ENCODE results near the gene ELOF1. TPM values are rescaled to one million over a fixed set of nuclear protein-coding genes. Genes with fewer than 3 reads are reported as not detected.

The ELOF1 gene
- total and polyA plus RNA-seq, 2 of the 13 experiments (the other 11 are each of a cell fraction or from before 2014, with no cell fraction given) = 14.5 to 43.2 TPM

GRCh38 chr19:11597202-11598102 is 38.4 kb upstream of the ELOF1 start, which contains the start of gene ZNF627 (continued):
- TF ChIP-seq BCL3 (CRISPR knock-in tag; IDR thresholded peaks at IDR 0.05) (peak; percentile 59; the same call in 1 of the 2 replicates), ZBTB20 (CRISPR knock-in tag; IDR thresholded peaks at IDR 0.05; ENCODE audit: borderline replicate concordance, low read depth) (peak; percentile 59; the same call in 1 of the 2 replicates), ZNF580 (CRISPR knock-in tag; IDR thresholded peaks at IDR 0.05; ENCODE audit: borderline replicate concordance, low read depth) (peak; percentile 65; the same call in 1 of the 2 replicates), NKX3-1 (CRISPR knock-in tag; IDR thresholded peaks at IDR 0.05) (no peak), ZBTB21 (CRISPR knock-in tag; IDR thresholded peaks at IDR 0.05) (no peak), SMARCC2 (IDR thresholded peaks at IDR 0.05) (no peak), ZNF317 (CRISPR knock-in tag; IDR thresholded peaks at IDR 0.05) (peak; percentile 85), ZNF598 (CRISPR knock-in tag; IDR thresholded peaks at IDR 0.05; ENCODE audit: borderline replicate concordance) (peak; percentile 94; the same call in 1 of the 2 replicates), KAT2B (IDR thresholded peaks at IDR 0.05; ENCODE audit: borderline replicate concordance, low read depth, low read length) (no peak), GABPB1 (CRISPR knock-in tag; IDR thresholded peaks at IDR 0.05) (peak; percentile 83), ZNF768 (CRISPR knock-in tag; IDR thresholded peaks at IDR 0.05) (peak; percentile 56; the same call in 1 of the 2 replicates), KIAA2018 (CRISPR knock-in tag; IDR thresholded peaks at IDR 0.05; ENCODE audit: borderline replicate concordance) (no peak), ZNF205 (CRISPR knock-in tag; IDR thresholded peaks at IDR 0.05) (0 out of 2 replicates have a peak, but pooled peaks have one; percentile 49), ARNT (IDR thresholded peaks at IDR 0.05) (no peak), MTA1 (CRISPR knock-in tag; IDR thresholded peaks at IDR 0.05; ENCODE audit: borderline replicate concordance) (peak; percentile 73), ATF5 (CRISPR knock-in tag; IDR thresholded peaks at IDR 0.05; ENCODE audit: low read depth) (no peak), TP53 (CRISPR knock-in tag; conservative IDR thresholded peaks at IDR 0.05) (no peak), RFXANK (CRISPR knock-in tag; IDR thresholded peaks at IDR 0.05) (peak; percentile 72; the same call in 1 of the 2 replicates), MYC (CRISPR knock-in tag; IDR thresholded peaks at IDR 0.05; ENCODE audit: borderline replicate concordance) (peak; percentile 74; the same call in 1 of the 2 replicates), HDAC6 (IDR thresholded peaks at IDR 0.05; ENCODE audit: low read depth, low read length) (no peak)
